ENCODE data around the gene FAM25A. TPM values are rescaled to one million over a fixed set of nuclear protein-coding genes. Genes with fewer than 3 reads are reported as not detected.
"Not testable (repeated sequence)": the region's sequence is repeated elsewhere in the genome, so short reads cannot be mapped to it uniquely, and the experiment has no call there.

Gene FAM25A
- total RNA-seq, 1 donor from 2014 or later = not detected

DNA sequence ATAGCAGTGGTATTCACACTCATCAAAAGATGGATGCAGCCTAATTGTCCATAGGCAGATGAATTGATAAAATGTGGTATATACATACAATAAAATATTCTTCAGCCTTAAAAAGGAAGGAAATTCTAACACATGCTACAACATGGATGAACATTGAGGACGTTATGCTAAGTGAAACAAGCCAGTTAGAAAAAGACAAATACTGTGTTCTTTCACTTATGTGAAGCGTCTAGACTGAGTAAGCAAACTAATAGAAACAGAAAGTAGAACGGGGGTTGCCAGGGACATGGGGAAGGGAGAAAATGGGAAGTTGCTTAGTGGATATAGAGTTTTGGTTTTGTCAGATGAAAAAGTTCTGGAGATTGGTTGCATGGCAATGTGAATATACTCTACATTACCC, 6.6 kb upstream of the FAM25A start:
- DNase-seq; H3K4me1 ChIP-seq; H3K27ac ChIP-seq; ATAC-seq; H3K27me3 ChIP-seq (ENCODE audit: low read depth); H3K9me3 ChIP-seq; H3K4me3 ChIP-seq; H3K36me3 ChIP-seq; intact Hi-C loops (cut with DNase I): not testable (repeated sequence)

DNA sequence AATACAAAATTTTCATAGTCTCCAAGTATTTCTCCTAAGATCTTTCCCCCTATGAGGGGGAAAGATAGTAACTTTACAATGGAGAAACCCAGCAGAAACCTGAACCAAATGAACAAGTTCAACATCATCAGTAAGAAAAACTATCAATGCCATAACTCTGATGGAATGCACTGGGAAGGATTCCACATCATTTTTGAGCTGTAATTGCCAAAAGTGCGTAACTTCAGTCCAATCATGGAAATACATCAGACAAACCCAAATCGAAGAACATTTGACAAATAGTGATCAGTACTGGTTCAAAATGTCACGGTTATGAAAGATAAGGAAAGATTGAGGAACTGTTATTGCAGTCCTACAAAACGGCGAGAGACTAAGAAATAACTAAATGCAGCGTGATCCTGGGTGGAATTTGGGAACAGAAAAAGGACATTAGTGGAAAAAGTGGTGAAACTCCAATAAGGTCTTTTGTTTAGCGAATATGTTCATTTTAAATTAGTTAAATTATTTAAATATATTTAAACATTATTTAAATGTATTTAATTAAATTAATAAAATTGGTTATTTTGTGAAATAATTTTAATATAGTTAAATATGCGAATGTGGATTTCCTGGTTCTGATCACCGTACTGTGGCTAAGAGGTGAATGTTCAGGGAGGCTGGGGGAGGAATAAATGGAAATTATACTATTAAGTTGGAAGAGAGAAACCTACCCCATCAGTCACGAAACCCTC, 4.9 kb upstream of the FAM25A start:
- intact Hi-C loops (cut with DNase I); H3K4me1 ChIP-seq; H3K27me3 ChIP-seq (ENCODE audit: low read depth); DNase-seq; H3K4me3 ChIP-seq; H3K36me3 ChIP-seq; H3K9me3 ChIP-seq; ATAC-seq; H3K27ac ChIP-seq: not testable (repeated sequence)

DNA sequence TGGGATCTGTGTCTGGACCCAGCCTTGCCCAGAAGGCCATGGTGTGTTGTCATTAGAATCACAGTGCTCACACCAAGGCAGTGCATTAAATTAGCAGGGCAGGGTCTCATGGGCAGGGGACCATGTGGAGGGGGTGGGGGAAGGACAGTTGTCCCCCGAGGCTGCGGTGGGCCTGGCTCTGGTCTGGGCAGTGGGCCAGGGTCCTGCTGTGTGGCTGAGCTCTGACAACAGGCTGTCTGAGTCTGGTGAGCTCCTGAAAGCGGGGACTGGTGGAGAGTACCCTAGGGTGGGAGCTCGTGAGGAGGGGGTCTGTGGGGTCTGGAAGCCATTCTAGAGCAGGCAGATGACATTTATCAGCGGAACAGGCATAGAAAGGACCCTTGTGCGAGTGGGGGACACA, 2.0 kb upstream of the FAM25A start:
- not testable (repeated sequence) for H3K9me3 ChIP-seq

DNA sequence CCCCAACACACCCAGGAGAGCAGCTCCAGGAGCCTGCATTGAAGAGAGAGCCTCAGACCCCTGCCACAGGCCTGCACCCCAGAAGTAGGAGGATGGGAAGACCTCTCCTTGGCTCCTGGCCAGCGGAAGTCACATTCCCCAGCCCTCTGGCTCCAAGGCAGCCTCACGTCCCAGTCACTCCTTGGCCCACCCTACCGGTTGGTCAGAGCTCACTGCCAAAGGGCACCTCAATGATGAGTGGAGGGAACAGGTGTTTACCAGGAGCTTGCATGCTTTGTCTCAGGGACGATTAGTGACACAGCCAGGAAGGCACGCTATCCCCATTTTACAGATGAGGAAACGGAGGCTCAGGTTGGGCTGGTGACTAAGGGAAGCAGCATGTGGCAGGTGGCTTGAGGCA, 1.0 kb upstream of the FAM25A start:
- intact Hi-C loops (cut with DNase I); H3K36me3 ChIP-seq; H3K4me1 ChIP-seq; H3K27ac ChIP-seq; ATAC-seq; DNase-seq; H3K9me3 ChIP-seq; H3K27me3 ChIP-seq (ENCODE audit: low read depth); H3K4me3 ChIP-seq: not testable (repeated sequence)

More for the DNA sequence above, 2.0 kb upstream of the FAM25A start:
- H3K27ac ChIP-seq; H3K27me3 ChIP-seq (ENCODE audit: low read depth); ATAC-seq; H3K36me3 ChIP-seq; H3K4me1 ChIP-seq; H3K4me3 ChIP-seq; DNase-seq; intact Hi-C loops (cut with DNase I): not testable (repeated sequence)

DNA sequence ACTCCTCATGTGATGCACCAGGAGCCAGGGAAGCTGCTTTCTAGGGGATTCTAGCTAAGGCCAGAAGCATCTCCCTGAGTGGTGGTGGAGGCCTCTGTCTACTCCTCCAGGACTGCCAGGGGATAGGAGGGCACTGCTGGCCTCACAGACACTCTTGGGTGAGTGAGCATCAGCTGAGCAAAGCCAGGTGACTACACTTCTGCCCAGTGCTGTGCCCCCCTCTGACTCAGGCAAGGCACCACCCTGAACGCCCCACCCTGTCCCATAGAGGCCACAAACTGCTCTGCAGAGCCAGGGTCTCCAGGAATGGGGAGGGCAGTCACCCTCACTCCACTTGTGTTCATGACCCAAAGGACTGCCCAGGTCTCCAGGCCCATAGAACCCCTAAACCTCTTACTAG, 590 bp upstream of the FAM25A start:
- intact Hi-C loops (cut with DNase I); ATAC-seq; H3K27ac ChIP-seq: not testable (repeated sequence)

DNA sequence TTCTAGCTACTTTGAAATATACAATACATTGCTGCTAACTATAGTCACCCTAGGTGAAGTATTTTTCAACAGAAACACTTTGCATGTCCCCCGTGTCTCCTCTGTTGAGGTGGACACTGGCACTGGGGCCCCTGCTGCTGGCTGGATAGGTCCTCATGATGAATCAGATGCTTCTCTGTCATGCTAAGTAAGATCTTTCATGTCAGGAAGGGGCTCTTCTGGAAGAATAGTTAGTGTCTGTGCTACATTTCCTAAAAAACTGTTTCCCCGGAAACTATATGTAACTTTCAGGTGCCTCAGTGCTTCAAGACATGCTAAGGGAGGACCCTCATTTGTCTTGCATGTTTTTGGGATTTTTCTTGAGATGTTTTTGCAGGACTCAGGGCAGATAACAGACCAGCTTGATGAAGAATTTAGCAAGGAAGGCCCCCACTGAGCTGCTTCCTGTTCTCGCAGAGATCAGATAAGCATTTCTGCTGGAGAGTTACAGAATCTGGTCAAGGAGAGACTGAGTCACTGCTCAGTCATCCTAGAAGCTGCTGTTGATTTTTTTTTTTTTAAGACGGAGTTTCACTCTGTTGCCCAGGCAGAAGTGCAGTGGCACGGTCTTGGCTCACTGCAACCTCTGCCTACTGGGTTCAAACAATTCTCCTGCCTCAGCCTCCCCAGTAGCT, 5.3 kb downstream of the FAM25A start:
- H3K4me1 ChIP-seq; H3K9me3 ChIP-seq; intact Hi-C loops (cut with DNase I); ATAC-seq; H3K36me3 ChIP-seq; H3K27me3 ChIP-seq (ENCODE audit: low read depth); DNase-seq; H3K4me3 ChIP-seq; H3K27ac ChIP-seq: not testable (repeated sequence)

More for the DNA sequence above, 590 bp upstream of the FAM25A start:
- H3K27me3 ChIP-seq (ENCODE audit: low read depth); H3K4me3 ChIP-seq; H3K36me3 ChIP-seq; H3K9me3 ChIP-seq; H3K4me1 ChIP-seq; DNase-seq: not testable (repeated sequence)

DNA sequence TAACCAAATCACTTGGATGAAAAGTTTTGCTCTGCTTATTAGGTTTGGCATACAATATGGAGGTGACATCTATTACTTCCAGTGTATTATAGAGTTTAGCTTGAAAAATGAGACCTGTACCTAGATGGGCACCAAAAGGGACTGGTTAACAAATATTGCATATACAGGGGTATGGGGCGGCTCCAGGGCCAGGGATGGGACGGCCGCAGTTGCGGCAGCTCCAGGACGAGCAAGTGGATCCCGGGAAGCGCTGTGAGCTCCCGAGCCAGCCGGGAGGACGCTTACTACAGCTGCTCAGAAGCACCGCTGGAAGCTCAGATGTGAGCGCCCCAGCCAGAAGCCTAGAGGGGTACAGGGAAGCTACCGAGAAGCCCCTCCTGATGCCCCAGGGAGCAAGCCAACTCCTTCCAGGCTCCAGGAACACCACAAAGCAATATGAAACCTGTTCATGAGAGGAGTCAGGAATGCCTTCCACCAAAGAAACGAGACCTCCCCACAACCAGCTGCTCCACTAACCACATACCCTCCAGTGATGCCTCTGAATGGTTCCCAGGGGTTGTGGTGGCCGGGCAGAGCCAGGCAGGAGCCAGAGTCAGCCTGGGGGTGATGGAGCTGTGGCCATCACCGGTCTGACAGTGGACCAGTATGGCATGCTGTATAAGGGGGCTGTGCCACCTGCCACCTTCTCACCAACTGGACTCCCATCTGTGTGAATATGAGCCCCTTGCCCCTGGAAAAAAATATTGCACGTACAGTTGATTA, 6.8 kb downstream of the FAM25A start:
- intact Hi-C loops (cut with DNase I); H3K4me3 ChIP-seq; H3K36me3 ChIP-seq; H3K27me3 ChIP-seq (ENCODE audit: low read depth); DNase-seq; ATAC-seq; H3K9me3 ChIP-seq; H3K4me1 ChIP-seq; H3K27ac ChIP-seq: not testable (repeated sequence)

DNA sequence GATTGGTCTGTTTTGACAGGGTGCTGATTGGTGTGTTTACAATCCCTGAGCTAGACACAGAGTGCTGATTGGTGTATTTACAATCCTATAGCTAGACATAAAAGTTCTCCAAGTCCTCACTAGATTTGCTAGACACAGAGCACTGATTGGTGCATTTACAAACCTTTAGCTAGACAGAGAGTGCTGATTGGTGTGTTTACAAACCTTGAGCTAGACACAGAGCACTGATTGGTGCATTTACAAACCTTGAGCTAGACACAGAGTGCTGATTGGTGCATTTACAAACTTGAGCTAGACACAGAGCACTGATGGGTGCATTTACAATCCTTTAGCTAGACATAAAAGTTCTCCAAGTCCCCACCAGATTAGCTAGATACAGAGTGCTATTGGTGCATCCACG, 10.3 kb downstream of the FAM25A start:
- H3K4me1 ChIP-seq; H3K36me3 ChIP-seq; intact Hi-C loops (cut with DNase I); H3K27me3 ChIP-seq (ENCODE audit: low read depth); H3K4me3 ChIP-seq; DNase-seq; H3K9me3 ChIP-seq; ATAC-seq; H3K27ac ChIP-seq: not testable (repeated sequence)

DNA sequence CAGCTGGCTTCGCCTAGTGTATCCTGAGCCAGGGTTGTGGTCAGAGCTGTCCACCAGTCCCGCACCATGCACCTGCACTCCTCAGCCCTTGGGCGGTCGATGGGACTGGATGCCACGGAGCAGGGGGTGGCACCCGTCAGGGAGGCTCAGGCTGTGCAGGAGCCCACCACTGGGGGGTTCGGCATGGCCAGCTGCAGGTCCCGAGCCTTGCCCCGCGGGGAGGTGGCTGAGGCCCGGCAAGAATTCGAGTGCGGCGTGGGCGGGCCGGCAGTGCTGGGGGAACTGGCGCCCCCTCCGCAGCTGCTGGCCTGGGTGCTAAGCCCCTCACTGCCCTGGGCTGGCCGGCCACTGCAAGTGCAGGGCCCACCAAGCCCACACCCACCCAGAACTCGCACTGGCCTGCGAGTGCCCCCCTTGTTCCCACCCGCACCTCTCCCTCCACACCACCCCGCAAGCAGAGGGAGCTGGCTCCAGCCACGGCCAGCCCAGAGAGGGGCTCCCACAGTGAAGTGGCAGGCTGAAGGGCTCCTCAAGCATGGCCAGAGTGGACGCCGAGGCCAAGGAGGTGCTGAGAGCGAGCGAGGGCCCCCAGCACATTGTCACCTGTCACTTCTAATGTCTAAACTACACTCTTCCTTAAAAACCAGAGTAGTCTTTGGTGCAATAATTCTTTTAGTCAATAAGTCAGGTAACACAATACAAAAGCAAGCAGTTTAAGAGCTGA, 11.0 kb downstream of the FAM25A start:
- Histone ChIP-seq H3K4me1 (no peaks in the 10 kb centered on the region), H3K9me3 (no peaks in the 10 kb centered on the region), H3K36me3 (no peaks in the 10 kb centered on the region), H3K4me3 (no peak overlapping the region), H3K27me3 (ENCODE audit: low read depth) (no peaks in the 10 kb centered on the region), H3K27ac (no peak overlapping the region)
- DNase-seq (no peak), ATAC-seq (no peak)
- intact Hi-C loops (cut with DNase I) = no loop called here
- TF ChIP-seq, protein P1, sequence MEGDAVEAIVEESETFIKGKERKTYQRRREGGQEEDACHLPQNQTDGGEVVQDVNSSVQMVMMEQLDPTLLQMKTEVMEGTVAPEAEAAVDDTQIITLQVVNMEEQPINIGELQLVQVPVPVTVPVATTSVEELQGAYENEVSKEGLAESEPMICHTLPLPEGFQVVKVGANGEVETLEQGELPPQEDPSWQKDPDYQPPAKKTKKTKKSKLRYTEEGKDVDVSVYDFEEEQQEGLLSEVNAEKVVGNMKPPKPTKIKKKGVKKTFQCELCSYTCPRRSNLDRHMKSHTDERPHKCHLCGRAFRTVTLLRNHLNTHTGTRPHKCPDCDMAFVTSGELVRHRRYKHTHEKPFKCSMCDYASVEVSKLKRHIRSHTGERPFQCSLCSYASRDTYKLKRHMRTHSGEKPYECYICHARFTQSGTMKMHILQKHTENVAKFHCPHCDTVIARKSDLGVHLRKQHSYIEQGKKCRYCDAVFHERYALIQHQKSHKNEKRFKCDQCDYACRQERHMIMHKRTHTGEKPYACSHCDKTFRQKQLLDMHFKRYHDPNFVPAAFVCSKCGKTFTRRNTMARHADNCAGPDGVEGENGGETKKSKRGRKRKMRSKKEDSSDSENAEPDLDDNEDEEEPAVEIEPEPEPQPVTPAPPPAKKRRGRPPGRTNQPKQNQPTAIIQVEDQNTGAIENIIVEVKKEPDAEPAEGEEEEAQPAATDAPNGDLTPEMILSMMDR (IDR thresholded peaks at IDR 0.05) = no peak
